Activated CD8-positive, alpha-beta memory T cell treated with anti-CD3 and anti-CD28 coated beads for 24 hours (primary cell): Measurements from ENCODE around the gene EFCAB8.

Experiments
- DNase-seq: peaks from one replicate; pipeline ENCODE4 v3.0.0-alpha.2; 2020

Gene EFCAB8

GRCh38 chr20:33009214-33010132 is 150.8 kb downstream of the EFCAB8 start:
- no peak for DNase-seq

GRCh38 chr20:33010133-33010504 is 151.4 kb downstream of the EFCAB8 start:
- no peak for DNase-seq

DNA sequence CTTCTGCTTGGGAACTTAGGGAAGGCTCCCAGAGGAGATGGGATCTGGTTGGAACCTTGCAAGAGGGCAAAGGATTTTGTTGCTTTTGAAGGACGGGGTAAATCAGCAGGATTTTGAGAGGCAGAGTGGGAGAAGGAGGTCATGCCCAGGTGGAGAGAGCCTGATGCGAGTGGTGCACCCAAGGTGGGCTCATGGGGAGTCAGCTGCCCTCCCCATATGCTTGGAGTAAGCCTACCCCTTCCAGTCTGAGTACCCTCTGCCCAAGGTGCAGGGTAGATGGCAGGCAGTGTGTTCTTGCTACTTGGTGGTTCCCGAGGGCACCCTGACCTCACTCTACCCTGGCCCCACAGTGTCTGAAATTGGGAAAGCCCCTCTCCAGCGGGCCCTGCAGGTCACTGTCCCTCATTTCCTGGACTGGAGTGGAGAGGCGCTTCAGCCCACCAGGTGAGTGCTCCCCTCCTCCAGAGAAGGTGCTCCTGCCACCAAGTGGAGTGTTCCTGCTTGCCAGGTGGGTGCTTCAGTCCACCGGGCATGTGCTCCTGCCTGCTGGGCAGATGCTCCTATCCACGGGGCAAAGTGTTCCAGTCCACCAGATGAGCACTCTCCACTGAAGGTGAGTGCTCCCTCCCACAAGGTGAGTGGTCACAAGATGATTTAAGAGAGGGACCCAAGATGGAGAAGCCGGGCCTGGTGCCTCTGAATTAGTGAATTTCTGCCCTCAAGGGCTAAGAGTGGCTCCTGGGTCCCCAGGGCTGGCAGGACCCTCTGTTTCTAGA is 152.1 kb downstream of the EFCAB8 start:
- DNase-seq: no peak
